Nephron progenitor cell (in vitro differentiated cells): ENCODE results near the gene LMNB1.

Source experiments
- DNase-seq: peaks from one replicate; pipeline ENCODE4 v3.0.0; 2021
- H3K27ac Mint-ChIP-seq: 2 replicates; pipeline ENCODE4 v1.8.0; 2021; ENCODE audit warnings: mild to moderate bottlenecking, moderate library complexity, mixed read lengths
- H3K27me3 Mint-ChIP-seq: 2 replicates; pipeline ENCODE4 v1.8.0; 2021; ENCODE audit warnings: mild to moderate bottlenecking, low read depth, mixed read lengths; ENCODE audit not compliant: poor library complexity
- H3K36me3 Mint-ChIP-seq: 2 replicates; pipeline ENCODE4 v1.8.0; 2021; ENCODE audit warnings: low read depth, mixed read lengths
- H3K4me1 Mint-ChIP-seq: 2 replicates; pipeline ENCODE4 v1.8.0; 2021; ENCODE audit warnings: mixed read lengths
- H3K4me3 Mint-ChIP-seq: 2 replicates; pipeline ENCODE4 v1.8.0; 2021; ENCODE audit warnings: mild to moderate bottlenecking, moderate library complexity, mixed read lengths
- H3K9me3 Mint-ChIP-seq: 2 replicates; pipeline ENCODE4 v1.8.0; 2021; ENCODE audit warnings: mild to moderate bottlenecking, moderate library complexity, mixed read lengths
- CTCF ChIP-seq: fragments of 200-600 bp; sonication (generic); IDR thresholded peaks from 2 replicates; pipeline ENCODE4 v1.5.0; 2021; ENCODE audit warnings: antibody characterized with exemption

Gene LMNB1

GRCh38 chr5:126875303-126875785 is 98.4 kb downstream of the LMNB1 start:
- Mint-ChIP-seq H3K27me3 (peaks cover 5% of the 10 kb centered on the region), H3K4me3 (peak overlapping the region; percentile 27), H3K4me1 (peaks cover 85% of the 10 kb centered on the region), H3K9me3 (no peaks in the 10 kb centered on the region), H3K36me3 (peaks cover 5% of the 10 kb centered on the region), H3K27ac (peak overlapping the region; percentile 91)
- peak; percentile 43 for DNase-seq
- no peak for TF ChIP-seq CTCF

GRCh38 chr5:126877602-126878001 is 100.7 kb downstream of the LMNB1 start:
- peak overlapping the region; percentile 36 for H3K27ac Mint-ChIP-seq

GRCh38 chr5:126878085-126878484 is 101.1 kb downstream of the LMNB1 start:
- DNase-seq, result no peak
- Mint-ChIP-seq H3K27ac (peak overlapping the region; percentile 29), H3K27me3 (peaks cover 3% of the 10 kb centered on the region), H3K36me3 (no peaks in the 10 kb centered on the region), H3K9me3 (no peaks in the 10 kb centered on the region), H3K4me1 (peaks cover 61% of the 10 kb centered on the region), H3K4me3 (no peak overlapping the region)
- TF ChIP-seq CTCF, result no peak

More at GRCh38 chr5:126877602-126878001, 100.7 kb downstream of the LMNB1 start:
- Mint-ChIP-seq H3K36me3 (no peaks in the 10 kb centered on the region), H3K4me3 (no peak overlapping the region), H3K27me3 (peaks cover 3% of the 10 kb centered on the region), H3K4me1 (peaks cover 66% of the 10 kb centered on the region), H3K9me3 (no peaks in the 10 kb centered on the region)
- TF ChIP-seq CTCF, result no peak
- no peak for DNase-seq

GRCh38 chr5:126878634-126879033 is 101.7 kb downstream of the LMNB1 start:
- peaks cover 3% of the 10 kb centered on the region for H3K27me3 Mint-ChIP-seq
- H3K27ac Mint-ChIP-seq, result no peak overlapping the region
- H3K4me3 Mint-ChIP-seq, result no peak overlapping the region
- H3K36me3 Mint-ChIP-seq, result no peaks in the 10 kb centered on the region
- no peak for DNase-seq
- peaks cover 56% of the 10 kb centered on the region for H3K4me1 Mint-ChIP-seq
- no peaks in the 10 kb centered on the region for H3K9me3 Mint-ChIP-seq
- TF ChIP-seq CTCF, result no peak

GRCh38 chr5:126881821-126882600 is 105.1 kb downstream of the LMNB1 start:
- no peak for DNase-seq
- peaks cover 3% of the 10 kb centered on the region for H3K27me3 Mint-ChIP-seq
- H3K4me3 Mint-ChIP-seq, result no peak overlapping the region
- H3K4me1 Mint-ChIP-seq, result peaks cover 33% of the 10 kb centered on the region
- H3K9me3 Mint-ChIP-seq, result no peaks in the 10 kb centered on the region
- TF ChIP-seq CTCF, result no peak
- peaks cover 4% of the 10 kb centered on the region for H3K36me3 Mint-ChIP-seq
- H3K27ac Mint-ChIP-seq, result no peak overlapping the region
